Fibroblast of skin of right biceps (primary cell): ENCODE data around the gene MAST4.

ENCODE experiments used
- DNase-seq: peaks from one replicate; pipeline ENCODE4 v3.0.0-alpha.2; 2013

MAST4 gene

DNA sequence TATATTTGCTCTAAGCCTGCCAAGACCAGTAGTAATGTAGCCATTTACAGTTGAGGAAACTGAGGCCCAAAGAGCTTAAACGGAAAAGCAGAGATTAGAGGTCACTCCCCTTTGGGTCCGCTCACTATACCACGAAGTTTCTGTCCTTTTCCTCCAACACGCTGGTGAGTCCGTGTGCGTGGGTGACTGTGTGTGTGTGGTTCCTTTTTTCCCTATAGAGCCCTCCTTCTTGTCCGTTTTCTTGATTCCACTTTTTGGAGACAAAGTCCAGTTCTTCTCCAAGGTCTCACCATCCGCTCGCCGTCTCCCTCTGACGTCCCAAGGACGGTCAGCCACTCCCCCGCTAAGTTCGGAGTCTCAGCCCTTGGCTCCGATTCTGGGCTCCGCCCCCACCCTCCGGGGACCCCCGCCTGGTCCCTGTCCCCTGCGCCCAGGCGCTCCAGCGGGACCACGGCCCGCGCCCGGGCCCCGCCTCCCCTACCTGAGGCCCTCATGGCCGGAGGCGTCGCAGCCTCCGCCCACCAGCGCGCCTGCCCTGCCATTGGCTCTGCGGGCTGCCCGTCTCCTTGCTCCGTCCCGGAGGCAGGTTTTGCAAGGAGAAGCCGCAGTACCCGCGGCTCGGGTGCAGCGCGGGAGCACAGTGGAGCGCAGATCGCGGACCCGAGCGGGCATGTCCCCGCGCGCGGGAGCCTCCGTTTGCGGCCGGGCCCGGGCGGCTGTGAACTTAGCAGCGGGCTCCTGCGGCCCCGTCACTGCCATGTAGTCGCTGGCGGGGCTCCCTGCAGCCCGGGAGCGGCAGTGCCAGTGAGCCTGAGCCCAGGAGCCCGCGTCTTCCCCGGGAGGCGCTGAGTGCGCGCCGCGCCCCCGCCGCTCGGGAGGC, at the start of gene MAST4:
TSS of gene MAST4 (plus strand) at position 638 of the 880 bp plus-strand sequence. CDS start 263 bp downstream, outside the sequence.
- DNase-seq: peak; percentile 87

DNA sequence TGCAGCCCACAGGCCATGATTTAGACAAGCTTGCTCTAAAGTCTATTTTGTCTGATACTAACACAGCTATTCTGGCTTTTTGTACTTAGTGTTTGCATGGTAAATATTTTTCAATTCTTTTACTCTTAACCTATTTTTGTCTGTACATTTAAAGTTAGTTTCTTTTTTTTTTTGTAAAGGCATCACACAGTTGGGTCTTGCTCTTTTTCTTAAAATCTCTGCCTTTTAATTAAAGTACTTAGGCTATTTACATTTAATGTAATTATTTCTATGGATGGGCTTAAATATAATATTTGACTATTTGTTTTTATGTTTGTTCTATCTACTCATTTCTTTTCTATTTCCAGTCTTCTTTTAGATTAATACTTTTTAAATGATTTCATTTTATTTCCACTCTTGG, 49.7 kb upstream of the MAST4 start:
- no peak for DNase-seq

DNA sequence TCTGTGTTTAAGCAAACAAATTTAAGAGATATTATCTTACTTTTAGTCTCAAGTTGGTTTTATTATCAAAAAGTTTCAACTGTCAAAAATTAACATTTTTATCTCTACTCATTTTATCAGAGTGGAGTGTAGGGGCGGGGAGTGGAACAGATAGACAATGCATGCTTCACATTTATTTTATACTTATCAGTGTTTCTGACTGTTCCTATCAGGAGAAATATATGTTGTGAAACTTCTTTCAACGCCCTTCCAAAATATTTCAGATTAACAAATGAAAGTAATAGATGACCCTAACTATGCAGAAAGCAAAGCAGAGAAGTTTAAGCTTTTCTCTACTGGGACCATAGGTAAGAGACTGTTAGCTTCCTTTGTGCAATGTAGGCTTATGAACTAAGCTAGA, 44.9 kb upstream of the MAST4 start:
- DNase-seq: no peak

DNA sequence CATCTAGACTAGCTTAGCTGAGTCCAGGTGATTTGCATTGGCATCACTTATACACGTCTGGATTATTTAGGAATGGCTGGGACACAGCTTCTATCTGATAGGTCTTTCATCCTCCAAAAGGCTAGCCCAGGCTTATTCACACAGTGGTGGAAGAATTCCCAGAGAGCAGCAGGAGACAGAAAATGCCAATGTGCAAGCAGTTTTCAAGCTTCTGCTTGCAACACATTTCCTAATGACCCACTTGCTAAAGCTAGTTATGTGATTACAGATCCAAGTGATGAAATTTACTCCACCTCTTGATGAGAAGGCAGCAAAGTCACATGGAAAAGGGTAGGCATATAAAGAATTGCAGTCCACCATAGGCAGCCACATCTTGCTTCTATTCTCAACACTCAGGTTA, 44.2 kb upstream of the MAST4 start:
- no peak for DNase-seq

DNA sequence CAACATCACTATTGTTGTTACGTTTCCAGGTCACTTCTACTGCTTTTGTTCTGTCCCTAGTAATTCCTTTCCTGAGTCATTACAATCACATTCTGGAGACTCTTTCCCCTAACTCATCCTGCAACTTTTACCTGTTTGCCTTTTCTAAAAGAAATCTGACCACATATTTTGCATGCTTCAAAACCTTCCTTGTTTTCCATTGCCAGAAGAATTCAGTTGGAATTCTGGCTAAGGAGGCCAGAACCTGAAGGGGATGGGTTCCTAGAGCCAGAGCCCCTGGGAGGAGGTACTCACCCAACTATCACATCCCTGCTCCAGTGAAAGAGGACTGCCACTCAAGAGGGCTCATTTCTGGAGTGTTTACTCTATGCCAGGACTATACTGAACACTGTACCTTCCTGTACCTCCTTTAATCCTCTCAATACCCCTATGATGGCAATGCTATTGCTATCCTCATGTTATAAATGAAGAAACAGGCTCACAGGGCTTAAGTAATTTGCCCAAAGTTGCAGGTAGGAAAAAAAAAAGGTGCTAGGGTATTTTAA, 42.8 kb upstream of the MAST4 start:
- DNase-seq: no peak

DNA sequence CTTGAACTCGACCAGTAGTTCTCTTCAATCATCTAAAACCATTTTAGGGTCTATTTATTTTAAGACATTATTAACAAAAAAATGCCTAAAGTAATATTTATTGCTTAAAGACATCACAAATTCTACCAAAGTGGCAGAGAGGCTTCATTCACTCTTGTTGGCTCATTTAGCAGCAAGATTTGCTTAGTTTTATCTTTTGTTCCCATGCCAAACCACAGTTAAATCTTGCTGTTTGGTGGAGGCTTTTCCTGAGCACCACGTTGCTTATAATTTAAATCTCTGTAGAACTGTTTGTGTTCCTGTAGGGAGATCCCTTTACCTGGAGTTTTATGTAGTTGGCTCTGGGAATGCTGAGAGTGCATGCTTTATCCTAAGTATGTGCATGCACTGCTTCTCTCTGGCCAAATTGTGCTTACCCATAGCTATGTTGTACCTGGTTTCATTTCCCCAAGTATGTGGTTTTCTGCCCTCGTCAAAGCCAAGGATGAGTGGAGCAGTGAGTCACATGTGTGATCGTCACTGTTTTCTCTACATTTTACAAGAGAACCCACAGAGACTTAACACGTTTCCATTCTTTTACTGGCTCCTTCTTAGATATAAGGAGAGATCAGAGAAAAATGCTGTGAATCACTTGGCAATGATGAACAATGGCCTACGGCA, 42.1 kb upstream of the MAST4 start:
- DNase-seq: peak; percentile 25

DNA sequence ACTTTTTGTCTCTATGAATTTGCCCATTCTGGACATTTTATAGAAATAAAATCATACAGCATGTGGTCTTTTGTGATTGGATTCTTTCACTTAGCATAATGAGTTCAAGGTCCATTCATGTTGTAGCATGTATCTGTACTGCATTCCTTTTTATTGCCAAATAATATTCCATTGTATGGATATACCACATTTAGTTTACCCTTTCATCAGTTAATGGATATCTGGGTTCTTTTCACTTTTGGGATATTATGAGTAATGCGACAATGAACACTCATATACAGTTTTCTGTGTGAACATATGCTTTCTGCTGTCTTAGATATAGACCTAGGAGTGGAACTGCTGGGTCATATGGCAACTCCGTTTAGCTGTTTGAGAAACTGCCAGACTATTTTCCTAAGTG, 41.3 kb upstream of the MAST4 start:
- DNase-seq: no peak

DNA sequence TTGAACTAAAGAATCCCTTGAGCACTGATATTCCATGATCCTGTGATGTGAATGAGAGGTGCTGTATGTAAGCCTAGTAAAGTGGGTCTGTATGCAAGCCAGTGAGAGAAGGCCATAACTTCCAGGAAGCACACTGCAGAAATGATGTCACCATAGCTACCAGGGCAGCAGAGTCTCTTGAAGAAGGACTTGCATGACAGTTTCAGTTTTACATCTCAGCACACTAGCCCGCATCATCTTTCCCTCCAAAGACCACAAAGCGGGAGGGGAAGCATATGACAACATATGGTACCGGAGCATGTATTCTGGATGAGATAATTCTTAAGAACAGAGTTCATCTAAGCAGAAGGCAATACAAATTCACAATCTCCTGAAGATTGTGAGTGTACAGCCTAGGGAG, 37.6 kb upstream of the MAST4 start:
- no peak for DNase-seq

DNA sequence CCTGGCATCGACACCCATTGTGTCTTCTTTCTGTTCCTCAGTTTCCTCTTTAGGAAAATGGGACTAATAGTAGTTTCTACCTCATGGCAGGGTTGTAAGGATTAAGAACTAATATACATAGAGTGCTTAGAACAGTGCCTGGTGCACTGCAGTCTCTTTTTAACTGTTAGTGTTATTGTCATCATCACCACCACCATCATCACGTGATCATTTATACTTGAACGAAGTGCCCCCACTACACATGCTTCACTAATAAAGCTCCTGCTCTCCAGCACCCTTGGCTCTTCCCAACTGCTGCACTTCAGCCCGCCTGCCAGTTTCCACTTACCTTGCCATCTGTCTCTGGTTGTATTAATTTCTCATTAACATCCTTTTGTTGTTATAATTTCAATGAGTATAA, 35.8 kb upstream of the MAST4 start:
- no peak for DNase-seq

DNA sequence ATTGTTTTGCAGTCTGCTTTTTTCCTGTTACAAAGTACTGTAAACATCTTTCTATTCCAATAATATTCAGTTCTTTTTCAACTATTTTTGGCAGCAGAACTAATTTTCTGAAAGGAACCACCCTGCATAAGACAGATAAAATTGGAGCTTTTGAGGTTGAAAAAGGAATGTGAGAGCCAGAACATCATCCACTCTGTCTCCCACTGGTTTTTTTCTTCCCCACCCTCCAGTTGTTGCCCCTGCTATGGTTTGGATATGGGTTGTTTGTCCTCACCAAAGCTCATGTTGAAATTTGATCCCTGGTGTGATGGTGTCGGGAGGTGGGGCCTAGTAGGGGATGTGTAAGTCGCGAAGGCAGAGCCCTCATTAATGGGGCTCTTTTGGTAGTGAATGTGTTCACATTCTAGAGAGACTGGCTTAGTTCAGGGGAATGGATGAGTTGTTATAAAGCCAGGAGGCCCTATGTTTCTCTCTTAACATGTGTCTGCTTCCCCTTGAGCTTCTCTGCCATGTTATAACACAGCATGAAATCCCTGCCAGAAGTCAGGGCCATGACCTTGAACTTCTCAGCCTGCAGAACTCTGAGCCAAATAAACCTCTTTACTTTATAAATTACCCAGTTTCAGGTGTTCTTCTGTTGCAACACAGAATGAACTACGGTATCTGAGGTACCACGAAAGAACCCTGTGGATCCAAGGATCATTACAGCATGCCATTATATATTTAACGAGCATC, 34.8 kb upstream of the MAST4 start:
- no peak for DNase-seq

DNA sequence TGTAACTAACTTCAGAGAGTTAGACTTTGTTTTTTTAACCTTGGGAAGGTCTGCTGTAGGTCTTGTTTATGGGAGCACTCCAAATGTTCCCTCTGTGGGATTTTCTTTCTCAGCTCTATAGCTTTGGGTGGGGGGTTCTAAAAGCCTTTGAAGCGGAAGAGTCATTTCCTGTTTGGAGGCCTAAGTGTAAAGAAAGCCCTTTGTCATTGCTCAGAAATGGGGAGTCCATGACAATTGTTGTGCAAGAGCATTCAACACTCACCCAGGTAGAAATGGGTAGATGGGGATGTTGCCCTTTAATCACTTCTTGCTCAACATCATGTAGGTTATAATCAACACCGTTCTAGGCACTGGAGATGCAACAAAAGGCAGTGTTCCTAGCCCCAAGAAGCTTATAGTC, 30.3 kb upstream of the MAST4 start:
- DNase-seq: no peak

DNA sequence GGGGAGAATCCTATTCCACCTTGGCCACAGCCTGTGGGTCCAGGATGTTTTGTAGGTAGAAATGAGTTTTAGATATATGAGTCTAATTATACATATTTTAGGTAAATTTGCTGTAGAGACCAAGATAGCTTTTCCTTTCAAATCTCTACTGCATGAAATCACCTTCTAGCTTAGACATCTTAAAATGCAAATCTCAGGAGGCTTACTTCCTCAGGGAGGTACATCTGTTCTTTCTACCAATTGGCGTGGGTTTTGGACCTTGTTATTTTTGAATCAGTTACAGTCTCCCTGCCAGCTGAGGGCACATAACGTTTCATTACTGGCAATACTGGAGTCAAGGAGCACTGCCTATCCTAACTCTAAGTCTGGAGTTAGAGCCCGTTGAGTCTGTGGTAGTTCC, 28.7 kb upstream of the MAST4 start:
- no peak for DNase-seq

DNA sequence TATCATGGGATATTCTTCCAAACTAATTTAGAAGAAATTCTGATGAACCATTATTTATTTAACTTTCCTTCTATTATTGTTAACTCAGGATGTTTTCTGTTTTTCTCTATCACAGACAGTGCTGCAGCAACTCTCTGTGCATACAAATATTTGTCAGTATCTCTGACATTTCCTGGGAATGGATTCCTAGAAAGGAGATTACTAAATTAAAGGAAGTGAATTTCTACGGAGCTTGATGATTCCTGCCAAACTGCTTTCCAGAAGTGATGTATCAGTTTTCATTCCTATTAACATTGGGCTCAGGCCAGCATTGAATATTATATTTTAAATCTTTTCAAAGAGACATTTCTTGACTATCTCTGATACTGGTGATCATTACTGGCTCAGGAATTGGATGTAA, 26.0 kb upstream of the MAST4 start:
- no peak for DNase-seq

DNA sequence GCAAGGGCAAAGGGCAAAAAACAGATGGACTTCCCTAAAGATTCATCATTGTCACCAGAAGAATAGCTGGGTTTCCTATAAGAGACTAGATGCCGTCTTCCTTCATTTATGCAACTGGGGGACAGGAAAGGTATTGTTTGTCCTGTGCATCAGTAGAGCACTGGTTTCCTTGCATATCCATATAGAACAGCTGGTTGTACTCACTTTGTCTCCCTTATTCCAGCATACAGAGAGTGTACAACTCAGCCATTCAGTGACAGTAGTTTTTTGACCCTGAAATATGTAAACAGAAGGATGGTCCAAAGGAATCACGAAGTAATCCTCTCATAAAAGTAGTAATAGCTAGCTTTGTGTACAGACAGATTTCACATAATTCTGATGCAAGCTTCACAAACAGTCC, 22.5 kb upstream of the MAST4 start:
- DNase-seq: no peak

DNA sequence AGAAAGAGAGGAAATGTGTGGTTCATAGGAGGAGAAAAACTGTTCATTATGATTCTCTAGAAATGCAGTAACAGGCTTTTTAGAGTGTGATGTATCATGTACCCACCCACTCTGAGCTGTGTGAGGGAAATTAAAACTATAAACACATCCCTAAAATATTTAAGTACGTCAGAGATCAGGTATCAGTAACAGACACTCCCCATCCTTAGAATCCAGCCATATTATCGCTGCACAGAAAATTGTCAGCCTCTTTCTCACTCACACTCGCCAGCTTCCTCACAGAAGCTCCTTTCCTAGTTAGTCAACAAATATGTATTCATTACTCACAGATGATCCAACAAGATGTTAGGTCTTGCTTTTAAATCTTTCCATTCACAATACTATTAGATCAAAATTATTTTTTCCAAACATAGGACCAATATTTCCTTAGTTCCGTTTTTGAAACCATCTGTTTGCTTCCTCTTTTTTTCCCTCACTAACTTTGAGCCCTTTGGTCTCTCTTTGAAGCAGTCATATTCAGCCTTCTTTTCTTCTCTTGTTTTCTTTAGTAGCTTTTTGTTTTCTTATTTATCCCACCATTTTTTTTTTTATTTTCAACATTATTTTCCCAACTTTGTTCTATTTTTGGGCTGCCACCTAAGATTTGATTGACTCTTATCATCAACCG, 13.6 kb upstream of the MAST4 start:
- peak; percentile 78 for DNase-seq

DNA sequence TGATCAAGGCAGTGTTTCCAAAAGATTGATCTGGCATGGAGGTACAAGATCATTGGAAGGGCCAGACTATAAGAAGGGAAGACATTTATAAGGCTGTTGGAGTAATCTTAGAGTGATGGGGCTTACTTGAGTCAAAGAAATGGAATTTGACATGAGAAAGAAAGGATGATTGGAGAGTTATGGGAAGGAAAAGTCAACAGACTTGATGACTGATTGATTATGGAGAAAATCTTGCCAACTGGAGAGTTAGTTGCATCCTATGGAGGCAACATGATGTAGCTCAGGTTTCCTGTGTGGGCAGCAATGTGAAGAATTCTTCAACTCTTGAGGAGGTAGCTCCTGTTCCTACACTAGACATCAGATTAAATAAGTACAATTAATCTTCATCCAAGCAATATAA, 10.9 kb upstream of the MAST4 start:
- peak; percentile 31 for DNase-seq

DNA sequence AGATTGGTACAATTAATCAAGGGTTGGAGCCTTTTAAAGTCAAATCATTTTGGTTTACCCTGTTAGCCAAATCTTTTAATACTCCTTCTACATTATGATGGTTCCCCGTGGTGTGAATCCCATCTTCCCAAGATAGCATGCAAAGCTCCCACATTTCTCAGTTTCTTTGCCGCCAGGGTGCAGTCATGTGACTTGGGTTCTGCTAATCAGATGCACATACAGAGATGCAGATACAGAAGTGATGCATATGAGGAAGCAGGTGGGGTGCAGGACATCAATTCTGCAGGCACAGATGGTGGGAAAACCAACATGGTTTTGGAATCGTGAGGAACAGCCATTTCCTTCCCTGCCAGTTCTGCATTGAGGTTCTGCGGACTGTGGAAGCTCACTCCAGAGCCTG, 8.4 kb upstream of the MAST4 start:
- no peak for DNase-seq

DNA sequence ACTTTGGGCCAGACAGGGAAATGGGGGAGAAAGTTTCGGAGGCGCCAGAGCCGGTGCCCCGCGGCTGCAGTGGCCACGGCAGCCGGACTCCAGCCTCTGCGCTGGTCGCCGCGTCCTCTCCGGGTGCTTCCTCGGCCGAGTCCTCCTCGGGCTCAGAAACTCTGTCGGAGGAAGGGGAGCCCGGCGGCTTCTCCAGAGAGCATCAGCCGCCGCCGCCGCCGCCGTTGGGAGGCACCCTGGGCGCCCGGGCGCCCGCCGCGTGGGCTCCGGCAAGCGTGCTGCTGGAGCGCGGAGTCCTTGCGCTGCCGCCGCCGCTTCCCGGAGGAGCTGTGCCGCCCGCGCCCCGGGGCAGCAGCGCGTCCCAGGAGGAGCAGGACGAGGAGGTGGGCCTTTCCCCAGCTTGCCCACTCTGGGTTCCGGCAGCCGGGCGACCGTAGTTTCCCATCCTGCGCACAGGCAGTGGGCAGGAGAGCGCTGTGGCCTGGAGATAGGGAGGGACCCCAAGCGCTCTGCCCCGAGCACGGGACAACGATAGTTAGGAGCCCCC, 516 bp downstream of the MAST4 start:
- DNase-seq: peak; percentile 25

DNA sequence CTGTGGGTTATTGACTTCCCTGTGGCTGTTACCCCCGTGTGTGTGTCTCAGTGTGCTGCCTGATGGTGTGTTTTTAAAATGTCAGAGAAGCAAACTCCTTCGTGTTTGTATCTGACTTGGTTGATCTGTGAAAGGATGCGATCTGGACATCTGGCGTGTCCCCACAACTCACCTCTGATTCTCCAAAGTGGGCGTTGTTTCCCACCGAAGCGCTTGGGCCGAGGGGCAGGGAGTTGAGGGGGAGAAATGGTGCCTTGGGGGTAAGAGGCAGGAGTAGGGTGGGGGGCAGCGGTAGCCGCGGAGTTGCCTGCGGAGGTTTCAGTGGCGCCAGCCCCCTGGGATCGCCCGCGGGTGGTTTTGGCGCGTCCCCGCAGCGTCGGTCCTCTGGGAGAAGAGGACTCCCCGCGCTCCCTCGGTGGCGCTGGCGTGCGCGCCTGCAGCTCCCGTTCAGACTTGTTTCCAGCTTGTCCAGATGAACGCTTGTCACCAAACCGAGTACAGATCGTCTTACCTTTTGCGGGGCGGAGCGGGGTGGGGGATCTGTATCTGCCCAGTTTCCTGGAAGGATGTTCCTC, 1.1 kb downstream of the MAST4 start:
- DNase-seq: peak; percentile 9

DNA sequence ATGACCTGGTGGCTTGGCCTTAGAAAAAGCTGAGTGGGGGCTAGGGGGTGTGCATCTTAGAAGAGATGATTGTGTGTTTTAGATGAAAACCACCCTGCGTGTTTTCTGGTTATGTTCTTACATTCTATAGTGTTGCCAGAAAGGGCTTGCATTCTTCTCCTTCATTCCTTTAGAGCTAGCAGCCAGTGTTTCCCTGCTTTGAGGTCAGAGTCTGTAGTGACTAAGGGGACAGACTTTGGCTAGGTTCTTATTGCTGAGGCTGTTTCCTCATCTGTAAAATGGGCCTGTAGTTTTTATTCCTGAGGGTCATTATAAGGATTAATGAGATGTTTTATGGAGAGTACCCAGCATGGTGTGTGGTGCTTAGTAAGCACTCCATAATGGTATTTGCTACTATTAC, 6.4 kb downstream of the MAST4 start:
- DNase-seq: peak; percentile 11

DNA sequence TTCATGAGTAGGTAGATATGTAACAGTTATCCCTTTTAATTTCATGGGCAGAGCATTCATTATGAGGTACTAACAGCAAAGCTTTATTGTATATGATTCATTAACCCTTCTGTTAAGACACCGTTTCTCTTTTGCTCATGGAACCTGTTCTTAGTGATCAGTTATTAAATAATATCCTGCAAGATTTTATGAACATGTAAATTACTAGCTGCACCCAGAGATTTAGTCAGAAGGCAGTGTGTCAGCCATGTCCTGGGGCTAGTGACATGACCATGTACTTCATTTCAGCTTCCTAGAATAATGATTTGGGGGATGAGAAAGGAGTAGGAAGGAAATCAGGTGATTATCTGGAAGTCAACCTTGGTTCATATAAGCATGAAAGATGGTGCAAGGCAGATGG, 7.0 kb downstream of the MAST4 start:
- DNase-seq: no peak

DNA sequence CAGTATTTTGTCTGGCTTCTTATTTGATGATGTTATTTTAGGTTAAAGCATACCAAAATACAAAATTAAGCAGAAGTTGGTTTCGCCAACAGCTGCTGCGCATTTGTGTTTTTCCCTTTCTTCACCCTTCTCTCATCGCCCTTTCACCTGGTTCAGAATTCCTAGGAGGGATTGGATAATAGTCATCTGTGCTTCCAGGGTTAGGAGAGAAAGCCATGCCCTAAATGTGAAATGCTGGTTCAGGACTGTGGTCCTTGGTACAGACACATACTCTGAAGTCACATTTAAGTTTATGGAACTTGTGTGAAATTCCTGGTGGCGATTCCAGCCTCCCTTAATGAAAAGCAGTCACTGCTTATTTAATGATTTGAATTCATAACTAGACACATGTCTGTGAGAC, 7.7 kb downstream of the MAST4 start:
- no peak for DNase-seq
